Measurements from ENCODE around the gene ONECUT3.

The ONECUT3 gene

GRCh38 chr19:1816530-1817298 lies 63.4 kb downstream of the ONECUT3 start:
- no peak for DNase-seq

DNA sequence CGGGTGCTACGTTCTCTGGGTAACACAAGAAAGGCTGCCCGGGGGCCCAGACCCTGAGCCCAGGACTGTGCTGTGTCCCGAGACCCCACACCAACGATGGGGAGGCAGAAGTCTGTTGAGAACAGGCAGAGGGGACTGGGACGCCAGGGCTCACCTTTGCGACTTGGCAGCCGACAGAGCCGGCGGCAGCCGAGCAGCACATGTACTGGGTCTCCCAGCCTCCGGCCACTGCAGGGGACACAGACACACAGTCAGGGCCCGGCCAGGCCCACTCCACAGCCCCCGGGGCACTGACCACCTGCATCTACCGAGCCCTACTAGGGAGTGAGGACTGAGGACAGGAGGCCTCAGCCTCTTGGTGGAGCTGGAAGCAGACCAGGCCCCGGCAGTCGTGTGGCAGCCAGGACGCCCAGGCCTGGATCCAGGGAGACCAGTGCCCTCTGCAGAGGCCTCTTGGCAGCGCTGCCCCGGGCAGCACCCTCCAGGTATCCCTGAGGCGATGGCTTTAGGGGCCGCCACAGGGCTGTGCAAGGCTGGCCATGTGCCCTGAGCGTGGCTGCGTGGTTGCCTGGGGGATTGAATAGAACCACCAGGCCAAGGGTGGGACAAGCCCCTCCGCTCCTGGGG lies 64.4 kb downstream of the ONECUT3 start:
- no peak for DNase-seq

GRCh38 chr19:1818549-1819195 lies 65.4 kb downstream of the ONECUT3 start:
- no peak for DNase-seq

DNA sequence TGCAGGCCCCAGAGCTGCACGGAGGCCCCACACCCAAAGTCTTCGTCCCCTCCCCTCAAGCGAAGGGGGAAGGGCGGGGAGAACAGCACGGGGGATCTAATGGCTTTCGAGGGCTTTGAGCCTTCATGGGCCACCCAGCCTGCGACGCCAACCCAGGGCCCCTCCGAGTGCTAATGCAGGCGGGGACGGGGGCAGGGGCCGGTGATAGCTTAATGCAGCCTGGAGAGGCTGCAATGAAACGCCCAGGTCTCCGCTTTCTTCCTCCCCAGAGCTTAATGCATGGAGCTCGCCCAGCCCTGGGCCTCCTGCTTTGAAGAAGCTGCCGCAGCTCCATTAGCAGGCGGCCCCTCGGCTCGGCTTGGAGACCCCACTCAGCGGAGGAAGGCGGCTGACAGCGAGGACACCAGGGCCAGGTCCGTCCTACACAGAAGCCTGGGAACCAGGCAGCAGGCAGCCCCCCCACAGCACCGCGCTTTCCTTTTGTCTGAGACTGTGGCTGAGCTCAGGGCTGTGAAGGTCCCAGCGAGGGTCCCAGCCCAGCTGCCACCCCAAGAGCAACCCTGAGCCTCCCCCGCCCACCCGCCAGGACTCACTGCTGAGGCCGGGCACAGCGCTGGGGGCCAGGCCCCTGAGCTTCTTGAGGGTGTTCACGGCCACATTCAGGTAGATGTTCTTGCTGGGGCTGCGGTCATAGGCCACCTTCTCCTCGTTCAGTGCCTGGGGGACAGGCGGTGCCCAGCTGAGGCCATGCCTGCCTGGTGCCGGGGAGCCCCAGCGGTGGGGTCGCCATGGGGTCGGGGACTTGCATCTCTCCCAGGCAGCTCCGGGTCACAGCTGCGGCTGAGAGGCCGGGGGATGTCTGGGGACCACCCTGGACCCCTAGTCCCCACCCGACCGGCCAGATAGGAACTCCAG lies 66.3 kb downstream of the ONECUT3 start:
- no peak for DNase-seq

GRCh38 chr19:1822210-1822609 lies 68.9 kb downstream of the ONECUT3 start:
- DNase-seq = no peak

DNA sequence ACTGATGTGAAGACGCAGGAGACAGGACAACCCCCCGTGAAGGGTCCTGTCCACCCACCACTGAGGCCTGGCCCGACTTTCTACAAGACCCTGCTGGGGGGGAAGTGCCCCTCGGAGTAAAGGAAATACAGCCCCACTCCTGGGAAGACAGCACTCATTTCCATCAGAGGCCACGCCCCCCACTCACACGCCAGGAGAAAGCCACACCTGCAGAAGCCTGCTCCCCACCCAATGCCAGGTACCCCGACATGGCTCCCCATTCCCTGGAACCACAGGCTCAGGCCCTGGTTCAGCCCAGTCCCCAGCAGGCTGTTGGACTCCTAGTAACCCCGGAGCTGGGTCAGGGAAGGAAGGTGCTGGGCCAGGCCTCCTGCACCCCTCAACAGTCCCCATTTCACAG lies 69.7 kb downstream of the ONECUT3 start:
- DNase-seq = no peak

DNA sequence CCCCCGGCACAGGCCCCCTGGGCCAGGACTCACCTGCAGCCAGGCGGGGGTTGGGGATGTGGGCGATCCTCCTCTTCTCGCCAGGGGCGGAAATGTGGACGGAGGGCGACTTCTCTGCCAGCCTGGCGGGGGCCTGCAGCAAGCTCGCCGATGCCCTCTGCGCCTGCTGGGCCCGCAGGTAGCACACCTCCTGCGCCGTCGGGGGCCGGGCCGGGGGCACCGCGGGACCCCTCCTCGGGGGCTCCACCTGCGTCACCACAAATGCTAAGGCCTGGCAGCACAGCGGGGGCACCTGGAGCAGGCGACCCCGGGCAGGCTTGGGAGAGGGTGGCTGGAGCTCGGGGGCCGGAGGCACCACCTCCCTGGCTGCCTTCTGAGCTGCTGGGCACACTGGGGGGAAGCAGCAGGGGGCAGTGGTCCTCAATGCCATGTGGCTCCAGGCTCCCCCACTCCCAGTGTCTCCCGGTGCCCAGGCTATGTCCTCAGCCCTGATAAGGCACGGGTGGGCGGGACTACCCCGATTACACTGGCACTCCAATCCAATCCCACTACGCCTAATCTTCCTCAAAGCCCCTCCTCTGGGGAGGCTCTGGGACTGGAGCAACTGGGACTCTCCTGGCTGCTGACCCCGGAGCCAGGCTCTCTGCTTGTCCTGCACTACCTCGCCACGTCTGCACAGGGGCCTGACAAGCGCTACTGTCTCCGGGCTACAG lies 70.4 kb downstream of the ONECUT3 start:
- no peak for DNase-seq

- no peak for DNase-seq
These were observed 70.9 kb downstream of the ONECUT3 start for GRCh38 chr19:1824252-1824622.

- peak; percentile 85 for DNase-seq
These were observed 72.7 kb downstream of the ONECUT3 start for GRCh38 chr19:1825909-1826556.

DNA sequence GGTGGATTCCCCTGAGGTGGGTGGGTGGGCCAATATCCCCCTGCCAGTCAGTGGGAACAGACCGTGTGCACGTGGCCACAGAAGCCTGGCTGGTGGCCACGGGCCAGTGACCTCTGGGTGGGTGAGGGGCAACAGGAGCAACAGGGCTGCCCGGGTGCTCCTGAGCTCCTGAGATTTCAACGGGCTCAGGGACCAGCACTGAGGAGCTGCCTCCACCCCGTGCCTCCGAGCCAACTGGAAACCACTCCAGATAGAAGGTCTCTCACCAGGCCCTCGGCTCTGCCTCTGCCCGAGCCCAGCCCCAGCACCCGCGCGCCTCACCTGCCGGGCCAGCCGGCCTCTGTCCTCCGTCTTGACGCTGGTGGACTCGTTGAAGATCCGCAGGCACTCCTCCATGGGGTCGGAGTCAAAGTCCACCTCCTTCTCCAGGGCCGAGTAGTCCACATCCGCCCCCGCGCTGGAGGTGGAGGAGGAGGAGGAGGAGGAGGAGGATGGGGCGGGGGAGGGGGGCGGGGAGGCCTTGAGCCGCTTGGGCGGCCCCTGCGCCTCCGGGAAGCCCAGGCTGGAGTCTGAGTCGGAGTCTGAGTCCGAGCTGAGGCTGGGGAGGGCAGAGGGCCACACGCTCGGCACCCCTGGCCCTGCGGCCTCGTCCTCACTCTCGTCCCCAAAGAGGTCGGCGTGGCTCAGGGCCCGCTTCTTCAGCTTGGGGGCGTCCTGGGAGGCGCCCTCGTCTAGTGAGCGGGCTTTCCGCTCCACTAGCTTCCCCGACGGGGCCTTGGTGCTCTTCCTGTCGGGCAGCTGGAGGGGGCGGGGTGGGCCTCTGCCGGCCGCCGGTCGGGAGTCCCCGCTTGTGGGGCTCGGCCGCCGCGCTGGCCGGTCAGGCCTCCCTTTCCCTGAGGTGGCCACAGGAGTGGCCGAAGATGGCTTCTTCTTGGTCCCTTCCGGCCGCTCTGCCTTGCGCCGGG lies 73.5 kb downstream of the ONECUT3 start:
- no peak for DNase-seq

DNA sequence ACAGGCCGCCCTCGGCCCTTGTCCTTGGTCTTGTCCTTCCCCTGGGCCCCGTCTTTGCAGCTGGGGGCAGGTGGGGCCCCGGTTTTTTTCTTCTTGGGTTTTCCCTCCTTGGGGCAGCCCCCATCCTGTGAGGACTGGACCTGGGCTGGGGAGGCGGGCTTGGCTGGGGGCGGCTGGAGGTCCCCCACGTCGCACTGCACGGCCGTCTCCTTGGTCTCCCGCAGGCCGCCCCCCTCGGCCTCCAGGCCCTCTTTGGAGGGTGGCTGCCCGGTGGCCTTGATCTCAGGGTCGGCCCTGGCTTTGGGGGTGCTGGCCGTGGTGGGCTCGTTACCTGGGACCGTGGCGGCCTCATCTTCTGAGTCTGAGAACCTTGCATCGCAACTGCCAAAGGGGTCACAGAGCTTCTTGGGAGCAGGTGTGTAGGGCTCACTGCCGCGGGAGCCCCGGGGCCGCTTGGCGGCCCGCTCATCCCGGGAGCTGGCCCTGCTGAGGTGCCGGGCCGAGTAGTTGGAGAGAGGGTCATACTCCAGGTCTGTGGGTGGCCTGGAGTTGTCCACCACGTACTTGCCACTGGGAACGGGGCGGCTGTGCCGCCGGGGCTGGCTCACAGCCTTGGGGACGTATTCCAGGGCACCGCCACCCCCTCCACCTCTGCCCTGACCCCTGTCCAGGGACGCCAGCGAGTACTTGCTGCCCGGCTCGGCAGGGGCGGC lies 74.4 kb downstream of the ONECUT3 start:
- no peak for DNase-seq

DNA sequence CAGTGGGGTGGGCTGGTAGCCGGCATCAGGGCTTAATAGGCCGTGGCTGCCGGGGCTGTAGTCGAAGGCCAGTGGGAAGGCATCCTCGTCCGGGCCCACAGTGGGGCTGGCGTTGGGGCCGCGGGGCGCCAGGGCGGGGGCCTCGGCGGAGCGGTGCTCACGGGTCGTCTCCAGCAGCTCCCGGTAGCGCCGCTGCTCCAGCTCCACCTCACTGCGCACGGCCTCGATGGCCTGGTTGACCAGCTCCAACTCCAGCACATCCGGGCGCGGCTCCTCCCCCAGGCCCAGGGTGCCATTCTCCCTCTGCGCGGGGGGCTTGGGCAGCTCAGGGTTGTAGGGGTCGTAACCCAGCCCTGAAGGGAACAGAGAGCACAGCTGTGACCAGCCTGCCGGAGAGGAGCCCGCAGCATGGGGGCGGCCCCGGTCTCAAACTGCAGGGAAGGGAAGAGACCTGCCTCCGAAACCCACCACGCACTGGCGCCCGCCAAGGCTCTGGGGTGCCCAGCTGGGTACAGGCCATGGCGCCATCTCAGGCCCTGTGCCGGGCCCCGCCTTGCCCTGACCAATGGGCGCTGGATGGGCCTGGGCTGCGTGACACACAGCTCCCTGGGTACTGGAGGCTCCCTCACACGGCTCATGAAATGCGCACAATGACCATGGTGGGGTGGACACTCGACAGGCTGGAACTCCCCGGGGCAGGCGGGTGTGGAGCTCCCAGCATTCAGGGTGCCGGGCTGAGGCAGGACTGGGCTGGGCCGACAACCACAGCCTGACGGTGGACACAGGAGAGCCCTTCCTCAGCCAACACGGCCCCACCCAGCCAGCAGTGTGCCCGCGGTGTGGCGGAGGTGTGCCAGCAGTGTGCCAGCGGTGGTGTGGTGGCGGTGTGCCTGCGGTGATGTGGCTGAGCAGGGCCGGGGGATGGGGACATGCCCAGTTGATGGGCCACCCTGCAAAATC lies 75.3 kb downstream of the ONECUT3 start:
- DNase-seq = no peak

DNA sequence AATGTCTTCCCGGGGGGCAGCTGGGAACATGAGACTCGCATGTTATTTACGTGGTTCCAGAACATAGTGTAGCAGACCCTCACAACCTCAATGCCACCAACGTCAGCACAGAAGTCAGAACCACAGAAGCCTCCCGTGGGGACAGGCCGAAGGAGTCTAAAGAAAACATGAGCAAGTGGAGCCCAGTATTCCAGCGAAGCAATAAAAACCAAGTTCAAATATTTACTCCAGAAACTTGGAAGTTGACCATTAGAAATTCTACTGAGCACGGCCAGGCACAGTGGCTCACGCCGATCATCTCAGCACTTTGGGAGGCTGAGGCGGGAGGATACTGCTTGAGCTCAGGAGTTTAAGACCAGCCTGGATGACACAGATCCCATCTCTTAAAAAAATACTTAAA lies 76.7 kb downstream of the ONECUT3 start:
- no peak for DNase-seq

DNA sequence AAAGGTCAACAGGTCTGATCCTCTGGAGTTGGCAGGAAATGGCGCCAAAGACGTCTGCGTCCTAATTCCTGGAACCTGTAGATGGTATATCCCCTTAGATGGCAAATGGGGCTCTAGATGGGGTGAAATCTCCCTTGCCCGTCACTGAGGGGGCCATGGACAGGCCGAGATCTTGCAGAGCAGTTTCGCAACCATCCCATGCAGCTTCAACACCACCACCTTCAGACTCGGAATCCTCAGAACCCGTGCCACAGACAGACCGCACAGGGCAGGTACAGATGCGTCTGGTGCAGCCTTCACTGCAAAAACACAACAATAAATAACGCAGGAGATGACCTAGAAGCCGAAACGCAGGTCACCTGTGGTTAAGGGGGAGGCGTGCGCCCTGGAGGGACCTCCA lies 77.3 kb downstream of the ONECUT3 start:
- DNase-seq = no peak
